Measurements from ENCODE around the gene TIMP2. TPM values are rescaled to one million over a fixed set of nuclear protein-coding genes. Genes with fewer than 3 reads are reported as not detected.
A peak's percentile ranks its signal among the peaks of the same experiment; 100 is the strongest.
"Not testable (repeated sequence)": the region's sequence is repeated elsewhere in the genome, so short reads cannot be mapped to it uniquely, and the experiment has no call there.

Gene TIMP2
- total RNA-seq, 2 donors from 2014 or later: 0.74 to 0.86 TPM

DNA sequence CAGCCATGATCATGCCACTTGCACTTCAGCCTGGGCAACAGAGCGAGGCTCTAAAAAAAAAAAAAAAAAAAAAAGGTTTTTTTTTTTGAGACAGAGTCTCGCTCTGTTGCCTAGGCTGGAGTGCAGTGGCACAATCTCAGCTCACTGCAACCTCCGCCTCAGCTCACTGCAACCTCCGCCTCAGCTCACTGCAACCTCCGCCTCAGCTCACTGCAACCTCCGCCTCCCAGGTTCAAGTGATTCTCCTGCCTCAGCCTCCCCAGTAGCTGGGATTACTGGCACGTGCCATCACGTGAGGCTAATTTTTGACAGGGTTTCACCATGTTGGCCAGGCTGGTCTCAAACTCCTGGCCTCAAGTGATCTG is 37.8 kb upstream of the TIMP2 start:
- H3K27ac Mint-ChIP-seq; H3K27me3 Mint-ChIP-seq; H3K9me3 Mint-ChIP-seq; ATAC-seq (replicated peaks); H3K36me3 Mint-ChIP-seq (ENCODE audit: low read depth); H3K4me1 Mint-ChIP-seq; H3K4me3 Mint-ChIP-seq: not testable (repeated sequence)

DNA sequence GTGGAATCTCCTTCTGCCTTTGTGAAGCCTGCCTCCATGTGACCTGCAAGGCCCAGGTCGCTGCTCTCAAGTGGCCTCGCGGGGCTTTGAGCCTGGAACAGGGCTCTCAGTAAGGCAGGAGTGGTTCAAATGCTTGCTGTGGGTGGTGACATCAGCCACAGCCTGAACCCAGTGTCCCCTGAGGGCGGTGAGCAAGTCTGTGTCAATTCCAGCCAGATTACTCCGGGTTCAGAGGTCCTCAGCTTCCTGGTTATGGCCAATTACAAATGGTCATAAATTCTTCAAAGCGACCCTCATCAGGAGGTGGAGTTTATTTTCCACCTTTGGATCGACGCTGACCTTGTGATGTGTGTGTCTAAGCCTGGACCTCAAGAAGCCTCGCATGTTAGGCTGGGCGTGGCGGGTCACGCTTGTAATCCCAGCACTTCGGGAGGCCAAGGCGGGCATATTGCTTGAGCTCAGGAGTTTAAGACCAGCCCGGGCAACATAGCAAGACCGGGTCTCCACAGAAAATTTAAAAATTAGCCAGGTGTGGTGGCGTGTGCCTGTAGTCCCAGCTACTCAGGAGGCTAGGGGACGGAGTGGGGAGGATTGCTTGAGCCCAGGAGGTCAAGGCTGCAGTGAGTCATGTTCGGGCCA is 37.3 kb upstream of the TIMP2 start:
- H3K27me3 Mint-ChIP-seq: peaks cover 4% of the 10 kb centered on the region
- no peak overlapping the region for H3K27ac Mint-ChIP-seq
- H3K9me3 Mint-ChIP-seq: no peaks in the 10 kb centered on the region
- H3K4me1 Mint-ChIP-seq: no peaks in the 10 kb centered on the region
- no peak for ATAC-seq (replicated peaks)
- H3K36me3 Mint-ChIP-seq (ENCODE audit: low read depth): no peaks in the 10 kb centered on the region
- no peak overlapping the region for H3K4me3 Mint-ChIP-seq

DNA sequence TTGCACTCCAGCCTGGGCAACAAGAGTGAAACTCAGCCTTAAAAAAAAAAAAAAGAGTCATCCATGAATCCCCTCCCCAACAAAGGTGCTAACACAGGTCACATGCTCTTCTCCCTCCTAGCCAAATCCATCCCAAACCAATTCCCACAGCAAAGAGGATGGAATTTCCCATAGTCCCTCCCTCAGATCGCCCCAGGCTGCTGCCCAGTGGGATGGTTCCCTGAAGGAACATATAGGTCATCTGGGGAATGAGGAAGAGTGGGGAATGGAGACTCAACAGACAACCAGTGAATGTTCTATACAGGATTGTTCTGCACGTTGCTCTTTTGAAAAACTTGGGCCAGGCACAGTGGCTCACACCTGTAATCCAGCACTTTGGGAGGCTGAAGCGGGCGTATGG is 36.4 kb upstream of the TIMP2 start:
- H3K4me3 Mint-ChIP-seq: no peak overlapping the region
- ATAC-seq (replicated peaks): no peak
- no peaks in the 10 kb centered on the region for H3K4me1 Mint-ChIP-seq

DNA sequence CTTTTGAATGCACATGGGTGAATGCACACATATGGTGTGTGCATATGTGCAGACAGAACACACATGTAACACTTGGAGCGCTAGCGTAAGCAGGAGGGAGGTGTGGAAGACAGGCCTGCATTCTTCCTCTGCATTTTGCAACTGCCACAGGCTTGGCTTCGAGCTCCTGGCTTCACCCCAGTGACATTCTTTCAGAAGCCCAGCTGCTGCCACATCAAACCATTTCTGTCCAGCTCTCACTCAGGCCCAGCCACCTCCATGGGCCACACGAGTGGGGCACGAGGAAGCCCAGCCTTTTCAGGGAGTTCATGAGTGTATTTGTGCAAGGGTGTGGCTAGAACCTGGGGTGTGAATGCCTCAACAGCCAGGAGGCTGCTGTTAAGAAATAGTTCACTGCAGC is 35.7 kb upstream of the TIMP2 start:
- H3K36me3 Mint-ChIP-seq (ENCODE audit: low read depth): no peaks in the 10 kb centered on the region
- no peaks in the 10 kb centered on the region for H3K9me3 Mint-ChIP-seq
- no peak overlapping the region for H3K27ac Mint-ChIP-seq
- no peaks in the 10 kb centered on the region for H3K4me1 Mint-ChIP-seq
- H3K4me3 Mint-ChIP-seq: no peak overlapping the region
- H3K27me3 Mint-ChIP-seq: peaks cover 4% of the 10 kb centered on the region
- ATAC-seq (replicated peaks): no peak

More for the DNA sequence above, 36.4 kb upstream of the TIMP2 start:
- no peaks in the 10 kb centered on the region for H3K9me3 Mint-ChIP-seq
- H3K27me3 Mint-ChIP-seq: peaks cover 4% of the 10 kb centered on the region
- no peak overlapping the region for H3K27ac Mint-ChIP-seq
- no peaks in the 10 kb centered on the region for H3K36me3 Mint-ChIP-seq (ENCODE audit: low read depth)

DNA sequence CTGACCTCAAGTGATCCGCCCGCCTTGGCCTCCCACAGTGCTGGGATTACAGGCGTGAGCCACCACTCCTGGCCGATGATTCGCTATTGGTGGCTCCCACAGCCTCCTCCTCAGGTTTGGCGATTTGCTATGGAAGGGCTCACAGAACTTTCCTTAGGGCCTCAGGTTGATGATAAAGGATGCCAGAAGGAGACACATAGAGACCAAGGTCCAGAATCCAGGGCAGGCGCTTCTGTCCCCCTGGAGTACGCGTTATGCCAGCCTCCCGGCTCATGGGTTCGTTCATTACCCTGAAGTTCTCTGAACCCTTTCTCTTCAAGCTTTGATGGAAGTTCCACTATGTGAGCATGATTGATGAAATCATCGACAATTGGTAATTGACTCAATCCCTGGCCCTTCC is 34.6 kb upstream of the TIMP2 start:
- Mint-ChIP-seq H3K4me3 (no peak overlapping the region), H3K4me1 (no peaks in the 10 kb centered on the region), H3K9me3 (no peaks in the 10 kb centered on the region), H3K36me3 (ENCODE audit: low read depth) (no peaks in the 10 kb centered on the region), H3K27me3 (peaks cover 4% of the 10 kb centered on the region), H3K27ac (no peak overlapping the region)
- no peak for ATAC-seq (replicated peaks)

DNA sequence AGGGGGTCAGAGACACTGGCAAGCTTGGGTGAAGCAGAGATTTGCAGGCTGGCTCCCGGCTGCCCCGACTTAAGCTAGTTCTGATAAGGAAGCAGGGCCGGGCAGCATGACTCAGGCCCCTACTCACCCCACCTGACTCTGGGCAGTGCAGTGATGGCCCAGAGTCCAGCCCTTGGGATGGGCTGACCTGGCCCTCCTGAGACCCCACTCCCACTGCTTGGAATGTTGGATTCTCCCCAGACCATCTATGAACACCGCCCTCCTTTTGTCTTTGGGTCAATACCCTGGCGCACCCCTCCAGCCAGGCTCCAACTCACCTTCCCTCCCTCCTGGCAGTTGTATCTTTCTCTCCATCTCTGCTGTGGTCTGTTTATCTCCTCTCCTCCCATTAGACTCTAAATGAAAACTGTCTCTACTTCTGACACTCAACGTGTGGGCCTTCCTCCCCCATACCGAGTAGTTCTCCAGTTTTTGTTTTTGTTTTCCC is 33.5 kb upstream of the TIMP2 start:
- H3K9me3 Mint-ChIP-seq: no peaks in the 10 kb centered on the region
- H3K36me3 Mint-ChIP-seq (ENCODE audit: low read depth): no peaks in the 10 kb centered on the region
- no peaks in the 10 kb centered on the region for H3K4me1 Mint-ChIP-seq
- H3K27me3 Mint-ChIP-seq: peaks cover 4% of the 10 kb centered on the region
- H3K27ac Mint-ChIP-seq: no peak overlapping the region
- no peak overlapping the region for H3K4me3 Mint-ChIP-seq
- ATAC-seq (replicated peaks): no peak

DNA sequence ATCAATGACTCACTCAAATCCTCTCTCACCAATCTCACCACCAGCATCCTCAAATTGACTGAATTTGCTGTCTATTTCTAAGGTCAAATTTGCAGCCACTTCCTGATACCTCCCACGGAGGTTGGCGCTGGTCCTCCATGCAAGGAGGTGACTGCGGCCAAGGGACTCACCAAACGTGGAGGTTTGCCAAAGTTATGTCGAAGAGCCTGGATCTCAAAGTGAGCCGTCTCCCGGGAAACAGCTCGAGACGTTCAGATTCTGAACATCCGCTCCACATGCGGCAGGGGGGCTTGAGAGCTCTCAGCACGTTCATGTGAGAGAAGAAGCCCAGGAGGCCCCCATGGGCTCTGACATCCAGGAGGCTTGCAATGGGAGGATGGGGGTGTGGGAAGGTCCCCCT is 31.9 kb upstream of the TIMP2 start:
- Mint-ChIP-seq H3K27me3 (peaks cover 4% of the 10 kb centered on the region), H3K4me3 (no peak overlapping the region), H3K27ac (no peak overlapping the region), H3K36me3 (ENCODE audit: low read depth) (no peaks in the 10 kb centered on the region), H3K4me1 (no peaks in the 10 kb centered on the region), H3K9me3 (no peaks in the 10 kb centered on the region)
- no peak for ATAC-seq (replicated peaks)

DNA sequence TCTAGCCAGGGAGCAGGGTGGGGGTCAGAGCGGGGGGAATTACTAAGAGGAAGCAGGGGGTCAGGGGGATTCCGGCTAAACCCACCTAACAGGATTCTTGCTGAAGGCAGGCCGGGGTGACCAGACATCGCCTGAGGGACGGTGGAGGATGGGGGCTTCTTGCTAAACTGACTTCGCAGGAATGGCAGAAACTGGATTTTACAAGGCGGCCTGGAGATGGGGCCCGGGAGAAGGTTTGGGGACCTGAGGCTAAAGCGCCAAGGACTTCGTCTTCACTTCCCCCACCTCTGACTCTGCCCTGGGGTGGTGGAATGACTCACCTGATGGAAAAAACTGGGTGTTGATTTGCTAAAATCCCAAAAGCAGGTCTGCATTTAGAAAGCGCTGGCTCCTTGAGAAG is 31.1 kb upstream of the TIMP2 start:
- ATAC-seq (replicated peaks): peak; percentile 31
- Mint-ChIP-seq H3K4me1 (no peaks in the 10 kb centered on the region), H3K27ac (no peak overlapping the region), H3K27me3 (peaks cover 4% of the 10 kb centered on the region), H3K9me3 (no peaks in the 10 kb centered on the region), H3K36me3 (ENCODE audit: low read depth) (no peaks in the 10 kb centered on the region), H3K4me3 (no peak overlapping the region)

DNA sequence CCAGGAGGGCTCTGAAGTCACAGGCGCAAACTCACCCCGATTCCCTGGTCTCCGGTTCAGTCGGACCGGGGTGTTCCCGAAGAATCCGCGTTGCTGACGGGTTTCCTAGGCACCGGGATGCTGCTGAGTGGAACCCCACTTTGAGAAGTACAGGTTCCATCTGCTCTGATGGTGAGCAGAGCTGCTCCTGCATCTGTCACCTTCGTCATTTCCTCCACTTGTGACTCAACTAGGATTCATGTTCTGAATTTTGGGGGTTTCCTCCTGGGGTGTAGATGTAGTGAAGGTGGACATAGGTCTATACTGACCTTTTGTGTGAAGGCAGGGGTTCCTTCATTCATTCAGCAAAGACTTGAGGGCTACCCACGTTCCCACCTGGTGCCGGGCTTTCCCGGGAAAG is 29.5 kb upstream of the TIMP2 start:
- ATAC-seq (replicated peaks): peak; percentile 89
- H3K27ac Mint-ChIP-seq: no peak overlapping the region
- no peaks in the 10 kb centered on the region for H3K4me1 Mint-ChIP-seq
- no peaks in the 10 kb centered on the region for H3K36me3 Mint-ChIP-seq (ENCODE audit: low read depth)
- H3K27me3 Mint-ChIP-seq: peaks cover 4% of the 10 kb centered on the region
- H3K9me3 Mint-ChIP-seq: peaks cover 5% of the 10 kb centered on the region
- no peak overlapping the region for H3K4me3 Mint-ChIP-seq

DNA sequence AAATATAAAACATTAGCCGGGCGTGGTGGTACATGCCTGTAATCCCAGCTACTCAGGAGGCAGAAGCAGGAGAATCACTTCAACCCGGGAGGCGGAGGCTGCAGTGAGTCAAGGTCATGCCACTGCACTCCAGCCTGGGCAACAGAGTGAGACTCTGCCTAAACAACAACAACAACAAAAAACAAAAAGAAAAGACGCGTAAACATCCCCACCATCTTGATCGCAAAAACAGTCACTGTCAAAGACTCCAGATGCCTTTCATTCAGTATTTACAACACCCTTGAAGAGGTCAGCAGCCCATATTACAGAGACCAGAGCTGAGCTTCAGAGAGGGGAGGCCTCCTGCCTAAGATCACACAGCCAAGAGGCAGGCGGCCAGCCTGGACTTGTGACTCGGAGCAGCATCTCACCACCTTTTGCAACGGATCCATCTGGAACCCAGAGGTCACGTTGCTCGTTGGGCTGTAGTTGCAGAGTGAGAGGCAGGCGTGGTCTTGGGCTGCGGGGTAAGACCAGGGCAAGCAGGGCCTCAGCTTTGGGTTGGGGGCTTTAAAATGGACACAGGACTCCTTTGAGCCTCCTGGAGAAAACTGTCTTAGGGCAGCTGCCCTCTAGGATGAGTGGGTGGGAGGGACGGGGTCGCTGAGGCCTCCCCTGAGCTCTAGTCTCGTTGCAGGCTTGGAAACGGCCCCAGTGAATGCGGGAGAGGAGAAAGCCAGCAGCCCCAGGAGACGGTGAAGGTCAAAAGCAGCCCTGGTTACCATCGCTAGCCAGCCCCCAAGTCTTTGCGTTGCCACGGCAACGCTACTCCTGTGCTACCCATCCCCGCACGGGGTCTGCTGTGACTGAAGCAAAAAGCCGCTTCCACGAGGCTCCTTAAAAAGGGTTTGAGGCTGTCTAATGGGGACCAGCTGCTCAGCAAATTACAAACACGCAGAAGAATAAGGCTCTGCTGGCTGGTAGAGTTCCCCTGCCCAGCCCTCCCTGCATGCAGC is 28.5 kb upstream of the TIMP2 start:
- H3K4me1 Mint-ChIP-seq: no peaks in the 10 kb centered on the region

DNA sequence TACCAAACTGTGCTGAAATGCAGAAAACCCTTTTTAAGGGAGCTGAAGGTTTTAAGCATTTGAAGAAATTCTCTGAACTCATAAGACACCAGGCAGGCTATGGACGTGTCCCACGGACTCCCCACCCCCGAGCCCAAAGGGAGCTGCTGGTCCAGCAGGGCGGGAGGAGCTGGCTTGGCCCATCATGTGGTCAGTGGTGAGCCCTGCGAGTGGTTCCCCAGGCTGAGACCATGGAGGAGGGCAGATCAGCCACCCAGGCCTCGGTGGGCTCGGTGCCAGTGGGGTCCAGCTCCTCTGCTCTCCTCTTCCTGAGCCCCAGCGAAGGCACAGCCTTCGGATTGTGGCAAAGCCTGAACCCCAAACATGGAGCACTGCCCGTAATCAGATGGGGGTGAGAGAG is 27.5 kb upstream of the TIMP2 start:
- no peak overlapping the region for H3K27ac Mint-ChIP-seq
- no peak for ATAC-seq (replicated peaks)
- no peaks in the 10 kb centered on the region for H3K36me3 Mint-ChIP-seq (ENCODE audit: low read depth)
- H3K9me3 Mint-ChIP-seq: peaks cover 5% of the 10 kb centered on the region
- H3K4me1 Mint-ChIP-seq: no peaks in the 10 kb centered on the region
- H3K4me3 Mint-ChIP-seq: no peak overlapping the region
- no peaks in the 10 kb centered on the region for H3K27me3 Mint-ChIP-seq

More for the DNA sequence above, 28.5 kb upstream of the TIMP2 start:
- H3K9me3 Mint-ChIP-seq: peaks cover 5% of the 10 kb centered on the region
- peak overlapping the region; percentile 13 for H3K27ac Mint-ChIP-seq
- no peak overlapping the region for H3K4me3 Mint-ChIP-seq
- no peaks in the 10 kb centered on the region for H3K36me3 Mint-ChIP-seq (ENCODE audit: low read depth)
- H3K27me3 Mint-ChIP-seq: no peaks in the 10 kb centered on the region
- ATAC-seq (replicated peaks): no peak

DNA sequence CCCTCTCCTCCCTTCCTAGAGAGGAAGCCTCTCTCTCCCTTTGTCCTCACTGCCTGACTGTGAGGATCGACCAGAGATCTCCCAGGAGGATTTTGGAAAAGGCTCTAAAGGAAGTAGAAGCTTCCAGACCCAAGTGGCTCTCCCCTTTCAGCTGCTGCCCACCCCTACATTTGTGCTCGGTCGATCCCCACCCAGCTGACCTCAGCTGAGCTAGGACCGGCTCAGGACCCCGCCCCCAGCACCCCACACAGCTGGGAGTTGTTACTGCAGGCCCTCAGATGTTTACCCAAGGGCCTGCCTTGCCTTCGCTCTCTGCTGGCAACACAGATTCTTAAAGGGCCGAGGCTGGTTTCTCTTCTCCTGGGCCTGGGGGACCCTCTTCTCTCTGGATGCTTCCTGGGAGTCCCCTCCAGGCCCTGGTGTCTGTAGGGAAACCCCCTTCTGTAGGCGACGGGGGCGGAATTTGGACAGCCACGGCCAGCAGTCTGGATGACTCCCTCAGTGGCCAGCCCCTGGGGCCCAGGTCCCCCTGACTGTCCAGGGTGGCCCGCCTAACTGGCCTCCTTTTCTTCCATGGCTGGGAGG is 26.9 kb upstream of the TIMP2 start:
- no peaks in the 10 kb centered on the region for H3K4me1 Mint-ChIP-seq
- peaks cover 5% of the 10 kb centered on the region for H3K9me3 Mint-ChIP-seq
- no peak overlapping the region for H3K27ac Mint-ChIP-seq
- no peaks in the 10 kb centered on the region for H3K36me3 Mint-ChIP-seq (ENCODE audit: low read depth)
- no peaks in the 10 kb centered on the region for H3K27me3 Mint-ChIP-seq
- no peak for ATAC-seq (replicated peaks)
- no peak overlapping the region for H3K4me3 Mint-ChIP-seq

DNA sequence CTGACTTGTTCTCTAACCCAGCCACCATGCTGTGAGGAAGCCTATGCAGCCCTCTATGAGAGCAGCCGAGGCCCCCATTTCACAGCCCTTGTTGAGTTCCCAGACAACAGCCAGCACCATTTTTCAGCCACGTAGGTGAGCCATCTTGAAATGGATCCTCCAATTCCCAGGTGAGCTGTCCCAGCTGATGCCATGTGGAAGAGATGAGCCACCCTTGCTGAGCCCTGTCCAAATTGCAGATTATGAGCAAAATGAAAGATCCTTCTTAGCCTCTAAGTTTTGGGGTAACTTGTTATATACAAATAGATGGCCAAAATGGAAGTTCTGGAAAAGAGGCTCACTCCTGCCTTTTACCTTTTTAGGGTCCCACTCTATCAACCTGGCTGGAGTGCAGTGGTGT is 25.7 kb upstream of the TIMP2 start:
- Mint-ChIP-seq H3K4me1 (no peaks in the 10 kb centered on the region), H3K27me3 (no peaks in the 10 kb centered on the region), H3K4me3 (no peak overlapping the region), H3K9me3 (peaks cover 5% of the 10 kb centered on the region), H3K36me3 (ENCODE audit: low read depth) (no peaks in the 10 kb centered on the region), H3K27ac (no peak overlapping the region)
- no peak for ATAC-seq (replicated peaks)

DNA sequence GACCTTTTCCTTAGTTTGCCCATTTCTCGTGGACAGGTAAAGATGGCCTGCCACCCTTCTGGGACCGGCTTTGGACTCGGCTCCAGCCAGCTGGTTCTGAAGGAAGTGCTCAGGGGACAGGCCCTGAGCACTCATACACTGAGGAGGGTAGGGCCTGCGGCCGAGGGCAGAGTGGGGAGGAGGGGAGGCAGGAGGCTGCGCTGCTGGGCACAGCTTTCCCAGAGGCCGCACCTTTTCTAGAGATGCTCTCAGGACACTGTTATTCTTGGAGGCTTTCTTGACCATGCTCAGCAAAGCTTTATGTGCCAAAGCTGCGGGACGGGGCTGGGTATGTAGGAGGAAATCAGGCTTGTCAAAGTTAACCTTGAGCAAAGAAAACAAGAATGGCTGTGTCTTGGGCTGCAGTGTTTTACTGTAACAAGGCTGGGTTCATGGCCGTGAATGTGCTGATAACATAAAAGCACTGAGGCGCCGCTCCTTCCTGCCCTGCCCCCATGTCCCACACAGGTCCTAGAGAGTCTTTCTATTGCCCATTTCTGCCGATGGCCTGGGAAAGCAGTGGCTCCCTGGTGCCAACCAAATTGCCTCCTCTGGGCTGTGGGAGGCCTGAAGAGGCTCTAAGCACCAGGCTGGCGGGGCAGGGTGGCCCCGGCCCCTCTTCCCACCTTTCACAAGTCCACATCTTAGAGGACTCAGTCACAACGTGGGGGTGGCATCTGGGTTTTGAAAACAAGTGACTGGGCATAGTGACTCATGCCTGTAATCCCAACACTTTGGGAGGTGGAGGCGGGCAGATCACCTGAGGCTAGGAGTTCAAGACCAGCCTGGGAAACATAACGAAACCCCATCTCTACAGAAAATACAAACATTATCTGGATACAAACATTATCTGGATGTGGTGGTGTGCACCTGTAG is 22.3 kb upstream of the TIMP2 start:
- Mint-ChIP-seq H3K27ac (no peak overlapping the region), H3K4me1 (no peaks in the 10 kb centered on the region), H3K4me3 (no peak overlapping the region), H3K9me3 (peaks cover 5% of the 10 kb centered on the region), H3K36me3 (ENCODE audit: low read depth) (no peaks in the 10 kb centered on the region), H3K27me3 (peaks cover 7% of the 10 kb centered on the region)
- ATAC-seq (replicated peaks): peak; percentile 42
